WTC11 (cell line): ENCODE measurements around the gene ALOX15B. TPM values are rescaled to one million over a fixed set of nuclear protein-coding genes. Genes with fewer than 3 reads are reported as not detected.

Experiments
- ATAC-seq: fragments of 200-7000 bp; cut with Tn5 transposase; 2 replicates; pipeline ENCODE4 v1.10.0; 2021; ENCODE audit warnings: mild to moderate bottlenecking, moderate library complexity
- CTCF ChIA-PET: fragments of 300-600 bp; sonication (Branson Sonifier 250); formaldehyde crosslinking; loops from one replicate; lab custom pipeline; 2021; ENCODE audit warnings: antibody characterized with exemption; lab: Charles Lee
- POLR2A ChIA-PET: fragments of 350-600 bp; sonication (Branson Sonifier 250); formaldehyde crosslinking; loops from one replicate; lab custom pipeline; 2021; ENCODE audit warnings: antibody characterized with exemption; lab: Charles Lee
- DNase-seq: peaks from one replicate; pipeline ENCODE4 v3.0.0; 2021; ENCODE audit warnings: low spot score
- H3K27ac Mint-ChIP-seq: 2 replicates; pipeline ENCODE4 v1.8.0; 2021; ENCODE audit warnings: mixed read lengths
- H3K27me3 Mint-ChIP-seq: 2 replicates; pipeline ENCODE4 v1.8.0; 2021; ENCODE audit warnings: low read depth, mild to moderate bottlenecking, moderate library complexity, mixed read lengths
- H3K36me3 Mint-ChIP-seq: 2 replicates; pipeline ENCODE4 v1.8.0; 2021; ENCODE audit warnings: mixed read lengths
- H3K4me1 Mint-ChIP-seq: 2 replicates; pipeline ENCODE4 v1.8.0; 2022; ENCODE audit warnings: mixed read lengths
- H3K4me3 Mint-ChIP-seq: 2 replicates; pipeline ENCODE4 v1.8.0; 2021; ENCODE audit warnings: mild to moderate bottlenecking, moderate library complexity, mixed read lengths
- H3K9me3 Mint-ChIP-seq: 2 replicates; pipeline ENCODE4 v1.8.0; 2021; ENCODE audit warnings: mixed read lengths
- ARID4B ChIP-seq: sonication (generic); formaldehyde crosslinking; IDR thresholded peaks from 2 replicates; pipeline ENCODE4 v1.8.0; 2023; ENCODE audit warnings: missing genetic modification reagents, mild to moderate bottlenecking, borderline replicate concordance
- CTCF ChIP-seq: fragments of 200-600 bp; IDR thresholded peaks from 2 replicates; pipeline ENCODE4 v1.8.0; 2022; ENCODE audit warnings: antibody characterized with exemption
- EMX1 ChIP-seq: fragments of 250-450 bp; sonication (Bioruptor Pico); IDR thresholded peaks from 2 replicates; pipeline ENCODE4 v1.8.0; 2021; ENCODE audit warnings: mild to moderate bottlenecking
- ERG ChIP-seq: fragments of 250-450 bp; sonication (Bioruptor Pico); IDR thresholded peaks from 2 replicates; pipeline ENCODE4 v1.8.0; 2021; ENCODE audit warnings: mild to moderate bottlenecking
- ESRRA ChIP-seq: sonication (generic); formaldehyde crosslinking; IDR thresholded peaks from 2 replicates; pipeline ENCODE4 v1.8.1; 2022; ENCODE audit warnings: mild to moderate bottlenecking, missing genetic modification reagents, borderline replicate concordance
- FOXP4 ChIP-seq: sonication (generic); formaldehyde crosslinking; IDR thresholded peaks from 2 replicates; pipeline ENCODE4 v1.8.0; 2022; ENCODE audit warnings: mild to moderate bottlenecking, missing genetic modification reagents
- GABPB1 ChIP-seq: sonication (generic); formaldehyde crosslinking; IDR thresholded peaks from 2 replicates; pipeline ENCODE4 v1.8.1; 2023; ENCODE audit warnings: mild to moderate bottlenecking, missing genetic modification reagents
- HMGA2 ChIP-seq: fragments of 250-450 bp; sonication (Bioruptor Pico); IDR thresholded peaks from 2 replicates; pipeline ENCODE4 v1.4.0; 2021; ENCODE audit warnings: mild to moderate bottlenecking, moderate library complexity
- NR1H2 ChIP-seq: sonication (generic); formaldehyde crosslinking; IDR thresholded peaks from 2 replicates; pipeline ENCODE4 v1.9.0; 2021; ENCODE audit warnings: mild to moderate bottlenecking, moderate library complexity, missing genetic modification reagents
- PREB ChIP-seq: sonication (generic); formaldehyde crosslinking; IDR thresholded peaks from 2 replicates; pipeline ENCODE4 v1.8.1; 2022; ENCODE audit warnings: mild to moderate bottlenecking, missing genetic modification reagents, moderate library complexity, borderline replicate concordance
- SMAD3 ChIP-seq: sonication (generic); formaldehyde crosslinking; IDR thresholded peaks from 2 replicates; pipeline ENCODE4 v1.8.0; 2022; ENCODE audit warnings: missing genetic modification reagents, mild to moderate bottlenecking, borderline replicate concordance
- SP1 ChIP-seq: sonication (generic); formaldehyde crosslinking; conservative IDR thresholded peaks from 2 replicates; pipeline ENCODE4 v1.8.1; 2022; ENCODE audit warnings: missing genetic modification reagents
- STAT6 ChIP-seq: sonication (generic); formaldehyde crosslinking; conservative IDR thresholded peaks from 2 replicates; pipeline ENCODE4 v1.8.1; 2023; ENCODE audit warnings: mild to moderate bottlenecking, low read depth, missing genetic modification reagents, moderate library complexity
- ZBTB43 ChIP-seq: sonication (generic); formaldehyde crosslinking; IDR thresholded peaks from 2 replicates; pipeline ENCODE4 v1.8.1; 2023; ENCODE audit warnings: mild to moderate bottlenecking, missing genetic modification reagents
- ZNF423 ChIP-seq: fragments of 250-450 bp; sonication (Bioruptor Pico); IDR thresholded peaks from 2 replicates; pipeline ENCODE4 v2.1.2; 2022; ENCODE audit warnings: mild to moderate bottlenecking, moderate library complexity
- ZNF425 ChIP-seq: fragments of 250-450 bp; sonication (Bioruptor Pico); conservative IDR thresholded peaks from 2 replicates; pipeline ENCODE4 v1.9.0; 2021; ENCODE audit warnings: mild to moderate bottlenecking
- total RNA-seq: library from RNA; stranded (reverse); gene quantifications from 3 replicates; pipeline ENCODE4 v1.2.3, GENCODE V29; 2021

ALOX15B gene
- total RNA-seq, 1 experiment from 2014 or later: 0.22 TPM

- TF ChIP-seq ZNF423 (CRISPR knock-in tag) (no peak), ZBTB43 (no peak), ERG (CRISPR knock-in tag) (no peak), GABPB1 (CRISPR knock-in tag) (no peak), ESRRA (no peak), NR1H2 (no peak), SMAD3 (CRISPR knock-in tag) (no peak), FOXP4 (no peak), EMX1 (CRISPR knock-in tag) (no peak)
Measured at GRCh38 chr17:8080799-8081219, 42.0 kb downstream of the ALOX15B start (continued).

- peaks cover 2% of the 10 kb centered on the region; the same call in 1 of the 2 replicates for H3K36me3 Mint-ChIP-seq
- TF ChIP-seq STAT6 (CRISPR knock-in tag): no peak
- TF ChIP-seq SP1 (CRISPR knock-in tag): no peak
- no peak overlapping the region for H3K27ac Mint-ChIP-seq
- peaks cover 11% of the 10 kb centered on the region for H3K4me1 Mint-ChIP-seq
- CTCF ChIA-PET: interaction anchor here (4.4 kb wide), 1 partner anchor 12 kb away, joined by 30 read pairs; no protein-coding TSS in a partner anchor
- no peaks in the 10 kb centered on the region for H3K9me3 Mint-ChIP-seq
- ATAC-seq: no peak
- H3K27me3 Mint-ChIP-seq: peaks cover 68% of the 10 kb centered on the region
- POLR2A ChIA-PET: no interaction called here
- no peak overlapping the region for H3K4me3 Mint-ChIP-seq
- DNase-seq: no peak
Measured at GRCh38 chr17:8081876-8082275, 43.0 kb downstream of the ALOX15B start.

- Mint-ChIP-seq H3K4me3 (no peak overlapping the region), H3K4me1 (peaks cover 11% of the 10 kb centered on the region), H3K27ac (no peak overlapping the region), H3K27me3 (peaks cover 65% of the 10 kb centered on the region), H3K9me3 (no peaks in the 10 kb centered on the region), H3K36me3 (peaks cover 2% of the 10 kb centered on the region; the same call in 1 of the 2 replicates)
- DNase-seq: no peak
- ChIA-PET CTCF (interaction anchor here (4.4 kb wide), 1 partner anchor 11 kb away, joined by 30 read pairs; no protein-coding TSS in a partner anchor), POLR2A (no interaction called here)
- no peak for ATAC-seq
- TF ChIP-seq ARID4B (CRISPR knock-in tag) (no peak), CTCF (no peak), HMGA2 (no peak), PREB (CRISPR knock-in tag) (no peak), ZNF425 (CRISPR knock-in tag) (no peak)
Measured at GRCh38 chr17:8082292-8082691, 43.4 kb downstream of the ALOX15B start.
